Epithelial cell of esophagus (primary cell): Measurements from ENCODE around the gene MAML3.

Experiments
- DNase-seq: peaks from one replicate; pipeline ENCODE4 v3.0.0; 2010; ENCODE audit warnings: low read depth
- H3K4me3 ChIP-seq: 2 replicates; pipeline ENCODE4 v1.5.1; 2011; ENCODE audit warnings: mild to moderate bottlenecking, low read length, control low read depth
- CTCF ChIP-seq: IDR thresholded peaks from 2 replicates; pipeline ENCODE4 v1.5.1; 2011; ENCODE audit warnings: low read depth, mild to moderate bottlenecking, low read length, control low read depth, inconsistent platforms; ENCODE audit not compliant: insufficient read depth; ENCODE audit errors: missing control alignments

Gene MAML3

GRCh38 chr4:139859876-139860275 is 294.1 kb downstream of the MAML3 start:
- no peak for TF ChIP-seq CTCF
- no peak for DNase-seq
- no peak overlapping the region for H3K4me3 ChIP-seq

- TF ChIP-seq CTCF, result no peak
- no peak for DNase-seq
- H3K4me3 ChIP-seq, result no peak overlapping the region
Observed at GRCh38 chr4:139858436-139859205, 295.4 kb downstream of the MAML3 start.

GRCh38 chr4:139857977-139858376 is 296.0 kb downstream of the MAML3 start:
- TF ChIP-seq CTCF, result no peak
- H3K4me3 ChIP-seq, result no peak overlapping the region
- DNase-seq, result no peak

DNA sequence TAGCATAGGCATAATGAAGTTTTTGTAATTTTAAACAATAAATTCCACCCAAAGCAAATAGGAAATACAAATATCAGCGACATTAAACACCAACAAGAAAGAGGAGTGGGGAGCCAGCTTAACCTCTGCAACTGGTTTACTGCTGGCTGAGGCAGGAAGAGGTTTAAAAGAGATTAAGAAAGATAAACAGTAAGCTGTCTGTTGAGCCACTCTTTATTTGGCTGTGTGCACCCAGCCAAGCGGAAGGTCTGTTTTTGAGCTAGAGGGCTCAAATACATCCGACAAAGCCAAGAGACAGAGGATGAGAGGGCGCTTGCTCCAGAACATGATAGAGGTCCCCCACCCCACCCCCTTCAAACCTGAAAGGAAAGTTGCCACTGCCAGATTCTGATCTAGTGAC is 297.0 kb downstream of the MAML3 start:
- no peak for DNase-seq
- TF ChIP-seq CTCF, result no peak
- H3K4me3 ChIP-seq, result no peak overlapping the region

- H3K4me3 ChIP-seq, result no peak overlapping the region
- no peak for DNase-seq
- TF ChIP-seq CTCF, result no peak
Observed at GRCh38 chr4:139854668-139855403, 299.1 kb downstream of the MAML3 start.

DNA sequence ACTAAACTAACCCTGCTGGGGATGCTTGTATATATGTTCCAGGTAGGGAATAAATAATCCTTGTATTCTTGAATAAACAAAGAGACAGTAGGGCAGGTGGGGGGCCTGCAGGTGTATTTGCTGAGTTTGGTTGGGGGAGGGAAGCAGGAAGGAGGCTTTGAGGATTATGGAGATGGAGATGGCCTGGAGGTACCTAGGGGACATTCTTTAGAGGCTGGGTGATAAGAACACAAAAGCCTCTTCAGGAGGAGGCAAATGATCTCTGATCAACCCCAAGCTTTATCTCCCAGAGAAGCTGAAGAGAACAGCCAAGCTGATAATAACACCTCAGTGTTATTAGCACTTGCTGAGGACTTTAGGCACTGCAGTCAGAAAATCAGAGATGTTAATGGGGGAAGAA is 300.7 kb downstream of the MAML3 start:
- no peak overlapping the region for H3K4me3 ChIP-seq
- no peak for DNase-seq
- no peak for TF ChIP-seq CTCF
